NCI-H2171 treated with DMSO at 0.1 percent for 48 hours (cell line): ENCODE results near the gene GHRH.

ENCODE experiments used
- DNase-seq: peaks from one replicate; lab custom pipeline; 2025; lab: John Stamatoyannopoulos, UW

The GHRH gene

DNA sequence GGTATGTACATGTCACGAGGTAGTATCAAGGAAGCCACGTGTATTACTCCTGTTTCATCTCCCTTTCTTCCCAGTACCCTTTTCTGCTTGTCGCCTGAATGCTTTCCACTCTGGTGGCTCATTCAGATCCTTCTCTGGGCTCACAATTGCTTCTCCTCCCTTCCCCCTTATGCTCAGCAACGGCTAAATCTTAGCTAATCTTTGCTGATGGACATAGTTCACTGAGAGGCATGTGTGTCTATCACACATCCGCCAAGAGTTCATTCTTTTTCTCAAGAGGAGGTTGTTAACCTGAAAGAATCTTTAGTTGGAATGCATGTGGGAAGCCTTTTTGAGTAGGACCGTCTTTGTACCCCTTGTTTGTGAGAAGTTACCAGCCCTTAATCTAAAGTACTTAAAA is 56.5 kb downstream of the GHRH start:
- no peak for DNase-seq

DNA sequence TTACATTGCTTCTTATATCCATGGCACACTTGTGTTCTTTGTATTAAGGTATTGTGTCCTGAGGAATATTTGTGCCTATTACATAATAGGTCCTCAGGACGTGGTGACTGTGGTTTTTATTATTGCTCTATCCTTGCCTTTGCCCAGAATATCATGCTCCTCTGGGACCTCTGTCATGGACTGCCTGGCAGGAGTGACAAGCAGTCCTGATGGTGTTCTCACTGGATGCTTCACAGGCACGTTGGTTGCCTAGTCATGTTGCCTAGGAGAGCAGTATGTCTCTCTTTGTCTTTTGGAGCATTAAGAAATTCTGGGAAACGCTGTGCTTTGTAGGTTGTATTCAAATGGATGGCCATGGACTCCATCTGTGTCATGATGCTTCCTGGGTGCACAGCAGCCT is 57.6 kb downstream of the GHRH start:
- DNase-seq, result no peak

GRCh38 chr20:37202267-37202943 is 59.2 kb downstream of the GHRH start:
- peak; percentile 43 for DNase-seq

DNA sequence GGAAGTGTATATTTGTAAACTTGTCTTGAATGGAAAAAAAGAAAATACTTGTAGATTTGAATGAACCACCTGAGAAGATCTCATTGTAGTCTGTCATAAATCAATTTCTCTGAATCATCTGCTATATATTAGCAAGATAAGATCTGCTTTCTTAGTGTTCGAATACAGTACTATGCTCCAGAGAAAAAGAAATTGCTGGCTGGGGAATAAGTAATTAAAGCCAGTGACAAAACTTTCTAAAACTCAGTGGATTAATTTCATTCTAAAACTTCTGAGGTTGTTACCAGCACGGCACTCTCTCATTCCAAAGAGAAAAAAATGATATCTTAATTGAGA is 59.8 kb downstream of the GHRH start:
- no peak for DNase-seq
